ENCODE results near the gene KIAA1328.
"Not testable (repeated sequence)": the region's sequence is repeated elsewhere in the genome, so short reads cannot be mapped to it uniquely, and the experiment has no call there.

KIAA1328 gene

GRCh38 chr18:36851202-36851590, 22.3 kb downstream of the KIAA1328 start:
- no peak for TF ChIP-seq CTCF (IDR thresholded peaks at IDR 0.05; ENCODE audit: low read depth, low read length)
- H3K4me3 ChIP-seq (ENCODE audit: low read depth, low read length) = no peak overlapping the region

DNA sequence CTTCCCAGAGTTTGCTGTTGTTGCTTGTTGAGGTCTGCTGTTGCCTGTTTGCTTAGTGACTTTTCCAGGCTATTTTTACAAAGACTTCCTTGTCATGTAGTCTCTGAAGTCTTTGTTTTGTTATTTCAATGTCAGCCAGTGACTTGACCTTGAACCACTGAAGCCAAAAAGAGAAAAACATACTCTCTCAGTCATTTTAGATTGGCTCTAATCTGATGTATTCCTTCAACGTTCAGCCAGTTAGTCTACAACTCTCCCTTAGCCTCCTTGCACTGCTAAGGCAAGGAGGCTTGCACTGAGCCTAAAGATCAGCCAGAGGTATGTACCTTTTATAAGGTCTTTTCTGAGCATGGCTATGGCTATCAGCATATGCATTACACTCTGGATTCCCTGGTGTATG, 27.9 kb downstream of the KIAA1328 start:
- TF ChIP-seq CTCF (IDR thresholded peaks at IDR 0.05; ENCODE audit: low read depth, low read length) = no peak
- H3K4me3 ChIP-seq (ENCODE audit: low read depth, low read length) = no peak overlapping the region

- TF ChIP-seq CTCF (IDR thresholded peaks at IDR 0.05; ENCODE audit: low read depth, low read length) = no peak
- no peak overlapping the region for H3K4me3 ChIP-seq (ENCODE audit: low read depth, low read length)
Measured at GRCh38 chr18:36862182-36862581, 33.3 kb downstream of the KIAA1328 start.

DNA sequence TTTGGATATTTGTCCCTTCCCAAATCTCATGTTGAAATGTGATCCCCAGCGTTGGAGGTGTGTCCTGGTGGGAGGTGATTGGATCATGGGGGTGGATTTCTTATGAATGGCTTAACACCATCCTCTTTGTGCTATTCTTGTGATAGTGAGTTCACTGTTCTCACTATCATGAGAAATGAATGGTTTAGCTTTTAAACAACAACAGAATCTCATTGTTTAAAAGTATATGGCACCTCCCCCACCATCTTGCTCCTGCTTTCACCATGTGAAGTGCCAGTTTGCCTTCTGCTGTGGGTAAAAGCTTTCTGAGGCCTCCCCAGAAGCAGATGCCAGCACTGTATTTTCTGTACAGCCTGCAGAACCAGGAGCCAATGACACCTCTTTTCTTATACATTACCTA, 38.1 kb downstream of the KIAA1328 start:
- no peak for TF ChIP-seq CTCF (IDR thresholded peaks at IDR 0.05; ENCODE audit: low read depth, low read length)
- no peak overlapping the region for H3K4me3 ChIP-seq (ENCODE audit: low read depth, low read length)

DNA sequence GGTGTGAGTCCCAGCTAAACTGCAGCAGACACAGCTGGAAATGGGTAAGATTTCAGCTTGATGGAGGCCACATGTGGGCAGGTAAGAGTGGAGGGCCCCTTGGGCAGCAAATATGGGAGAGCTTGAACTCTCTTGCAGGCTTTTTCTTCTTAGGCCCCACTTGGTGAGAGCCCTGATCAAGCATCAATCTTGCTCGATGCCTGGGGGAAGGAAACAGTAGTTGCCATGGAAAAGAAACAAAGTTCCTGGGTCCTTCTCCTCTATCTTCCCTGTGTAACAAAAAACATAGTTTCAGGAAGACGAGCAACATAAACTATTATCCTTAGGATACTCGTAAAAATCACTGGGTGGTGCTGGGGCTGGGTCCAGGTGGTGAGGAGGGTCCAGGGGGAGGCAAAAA, 42.9 kb downstream of the KIAA1328 start:
- TF ChIP-seq CTCF (IDR thresholded peaks at IDR 0.05; ENCODE audit: low read depth, low read length) = no peak
- no peak overlapping the region for H3K4me3 ChIP-seq (ENCODE audit: low read depth, low read length)

DNA sequence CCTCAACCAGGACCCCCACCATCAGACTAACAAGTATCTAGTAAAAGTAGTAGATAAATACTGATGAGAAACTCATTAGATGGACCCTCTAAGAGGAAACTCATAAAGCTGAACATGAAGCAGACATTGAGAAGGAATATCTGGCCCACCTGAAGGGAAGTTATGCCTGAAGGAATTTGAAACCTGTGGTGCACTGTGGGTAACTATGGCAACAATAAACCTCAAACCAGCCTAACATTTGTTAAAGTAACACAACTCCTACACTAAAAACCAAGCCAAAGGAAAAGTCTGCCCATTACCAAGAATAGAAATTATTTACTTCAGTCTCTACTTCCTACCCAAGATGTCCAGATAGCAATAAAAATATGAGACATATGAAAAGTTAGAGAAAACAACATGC, 43.4 kb downstream of the KIAA1328 start:
- no peak for TF ChIP-seq CTCF (IDR thresholded peaks at IDR 0.05; ENCODE audit: low read depth, low read length)
- no peak overlapping the region for H3K4me3 ChIP-seq (ENCODE audit: low read depth, low read length)

DNA sequence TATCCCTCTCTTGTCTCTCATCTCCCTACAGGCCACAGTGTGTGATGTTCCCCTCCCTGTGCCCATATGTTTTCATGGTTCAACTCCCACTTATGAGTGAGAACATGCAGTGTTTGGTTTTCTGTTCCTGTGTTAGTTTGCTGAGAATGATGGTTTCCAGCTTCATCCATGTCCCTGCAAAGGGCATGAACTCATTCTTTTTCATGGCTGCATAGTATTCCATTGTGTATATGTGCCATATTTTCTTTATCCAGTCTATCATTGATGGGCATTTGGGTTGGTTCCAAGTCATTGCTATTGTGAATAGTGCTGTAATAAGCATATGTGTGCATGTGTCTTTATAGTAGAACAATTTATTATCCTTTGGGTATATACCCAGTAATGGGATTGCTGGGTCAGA, 44.9 kb downstream of the KIAA1328 start:
- H3K4me3 ChIP-seq (ENCODE audit: low read depth, low read length) = not testable (repeated sequence)

GRCh38 chr18:36879796-36880195, 50.9 kb downstream of the KIAA1328 start:
- not testable (repeated sequence) for H3K4me3 ChIP-seq (ENCODE audit: low read depth, low read length)

DNA sequence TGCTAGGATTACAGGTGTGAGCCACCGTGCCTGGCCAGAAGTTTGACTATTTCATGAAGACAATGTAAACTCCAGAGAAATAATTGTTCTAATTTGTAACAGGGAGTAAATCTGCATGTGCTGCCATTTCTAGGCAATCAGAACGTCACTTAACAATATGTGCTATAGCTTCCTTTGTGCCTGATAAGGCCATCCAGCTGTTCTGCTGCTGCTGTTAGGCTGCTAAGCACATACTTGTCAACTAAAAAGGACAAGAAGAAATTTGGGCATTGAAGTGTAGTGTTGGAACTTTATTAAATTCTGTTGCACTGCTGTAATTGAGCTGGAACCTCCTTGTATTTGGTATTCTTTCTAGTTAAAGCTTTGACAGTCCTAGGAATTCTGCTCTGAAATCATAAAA, 57.1 kb downstream of the KIAA1328 start:
- H3K4me3 ChIP-seq (ENCODE audit: low read depth, low read length) = no peak overlapping the region
- no peak for TF ChIP-seq CTCF (IDR thresholded peaks at IDR 0.05; ENCODE audit: low read depth, low read length)

Measured in WI38 (cell line).